DOHH2 (cell line): ENCODE data around the gene PINLYP.

ENCODE experiments used
- EZH2phosphoT487 ChIP-seq: fragments of 200-600 bp; sonication (generic); IDR thresholded peaks from 2 replicates; pipeline ENCODE4 v1.6.1; 2017; ENCODE audit warnings: borderline replicate concordance, mild to moderate bottlenecking, antibody characterized with exemption, low read length, moderate library complexity, mixed read lengths
- TF ChIP-seq, protein P1 (sequence below): fragments of 200-600 bp; sonication (generic); IDR thresholded peaks from one replicate; pipeline ENCODE4 v1.5.1; 2014; ENCODE audit warnings: antibody characterized with exemption, mild to moderate bottlenecking, low read depth, low read length; ENCODE audit not compliant: poor library complexity, severe bottlenecking

DNA sequence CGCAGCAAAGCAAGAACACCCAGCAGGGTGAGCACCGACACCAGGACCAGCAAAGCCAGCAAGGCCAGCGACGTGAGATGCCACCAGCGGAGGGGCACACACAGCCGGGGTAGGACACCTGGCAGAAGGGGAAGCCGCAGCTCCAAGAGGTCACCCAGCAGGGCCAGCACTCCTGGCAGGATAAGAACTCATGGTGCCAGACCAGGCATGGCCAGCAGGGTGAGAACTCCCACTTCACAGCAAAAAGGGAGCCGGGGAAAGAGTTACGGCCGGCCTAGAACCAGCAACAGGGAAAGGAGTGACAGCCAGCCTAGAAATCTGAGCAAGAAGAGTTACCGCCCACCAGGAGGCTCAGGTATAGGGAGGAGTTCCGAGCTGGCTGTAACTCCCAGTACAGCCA, 36.8 kb downstream of the PINLYP start:
- TF ChIP-seq, protein P1, sequence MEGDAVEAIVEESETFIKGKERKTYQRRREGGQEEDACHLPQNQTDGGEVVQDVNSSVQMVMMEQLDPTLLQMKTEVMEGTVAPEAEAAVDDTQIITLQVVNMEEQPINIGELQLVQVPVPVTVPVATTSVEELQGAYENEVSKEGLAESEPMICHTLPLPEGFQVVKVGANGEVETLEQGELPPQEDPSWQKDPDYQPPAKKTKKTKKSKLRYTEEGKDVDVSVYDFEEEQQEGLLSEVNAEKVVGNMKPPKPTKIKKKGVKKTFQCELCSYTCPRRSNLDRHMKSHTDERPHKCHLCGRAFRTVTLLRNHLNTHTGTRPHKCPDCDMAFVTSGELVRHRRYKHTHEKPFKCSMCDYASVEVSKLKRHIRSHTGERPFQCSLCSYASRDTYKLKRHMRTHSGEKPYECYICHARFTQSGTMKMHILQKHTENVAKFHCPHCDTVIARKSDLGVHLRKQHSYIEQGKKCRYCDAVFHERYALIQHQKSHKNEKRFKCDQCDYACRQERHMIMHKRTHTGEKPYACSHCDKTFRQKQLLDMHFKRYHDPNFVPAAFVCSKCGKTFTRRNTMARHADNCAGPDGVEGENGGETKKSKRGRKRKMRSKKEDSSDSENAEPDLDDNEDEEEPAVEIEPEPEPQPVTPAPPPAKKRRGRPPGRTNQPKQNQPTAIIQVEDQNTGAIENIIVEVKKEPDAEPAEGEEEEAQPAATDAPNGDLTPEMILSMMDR, result no peak
- no peak for TF ChIP-seq EZH2phosphoT487
